GM08714 (cell line): ENCODE measurements around the gene OR2F2.

Source experiments
- H3K4me3 ChIP-seq: fragments of 200-500 bp; sonication (Bioruptor generic); 2 replicates; pipeline ENCODE4 v1.5.1; 2014; ENCODE audit warnings: mild to moderate bottlenecking, low read length, inconsistent platforms
- ZNF274 ChIP-seq: IDR thresholded peaks from 2 replicates; pipeline ENCODE4 v1.6.1; 2012; ENCODE audit warnings: mild to moderate bottlenecking, low read depth, low read length

Gene OR2F2

GRCh38 chr7:143905509-143905908 lies 29.5 kb upstream of the OR2F2 start:
- no peak overlapping the region for H3K4me3 ChIP-seq
- TF ChIP-seq ZNF274 = no peak

GRCh38 chr7:143906151-143906550 lies 28.9 kb upstream of the OR2F2 start:
- TF ChIP-seq ZNF274 = no peak

GRCh38 chr7:143906895-143907294 lies 28.1 kb upstream of the OR2F2 start:
- no peak for TF ChIP-seq ZNF274
- H3K4me3 ChIP-seq = no peak overlapping the region

More at GRCh38 chr7:143906151-143906550, 28.9 kb upstream of the OR2F2 start:
- H3K4me3 ChIP-seq = no peak overlapping the region

- TF ChIP-seq ZNF274 = no peak
- H3K4me3 ChIP-seq = no peak overlapping the region
Observed at GRCh38 chr7:143908120-143908519, 26.9 kb upstream of the OR2F2 start.

- no peak for TF ChIP-seq ZNF274
- no peak overlapping the region for H3K4me3 ChIP-seq
Observed at GRCh38 chr7:143909863-143910262, 25.2 kb upstream of the OR2F2 start.

GRCh38 chr7:143910473-143911248 lies 24.4 kb upstream of the OR2F2 start:
- H3K4me3 ChIP-seq = no peak overlapping the region
- TF ChIP-seq ZNF274 = no peak

GRCh38 chr7:143913945-143914615 lies 21.0 kb upstream of the OR2F2 start:
- no peak overlapping the region for H3K4me3 ChIP-seq
- TF ChIP-seq ZNF274 = no peak

- no peak overlapping the region for H3K4me3 ChIP-seq
- no peak for TF ChIP-seq ZNF274
Observed at GRCh38 chr7:143914938-143915652, 19.9 kb upstream of the OR2F2 start.

- TF ChIP-seq ZNF274 = no peak
- H3K4me3 ChIP-seq = no peak overlapping the region
Observed at GRCh38 chr7:143924851-143925250, 10.2 kb upstream of the OR2F2 start.

- H3K4me3 ChIP-seq = no peak overlapping the region
- no peak for TF ChIP-seq ZNF274
Observed at GRCh38 chr7:143929224-143929920, 5.7 kb upstream of the OR2F2 start.

GRCh38 chr7:143931739-143932138 lies 3.3 kb upstream of the OR2F2 start:
- no peak overlapping the region for H3K4me3 ChIP-seq
- no peak for TF ChIP-seq ZNF274

GRCh38 chr7:143936087-143937009 lies 1.3 kb downstream of the OR2F2 start:
- TF ChIP-seq ZNF274 = no peak
- H3K4me3 ChIP-seq = no peak overlapping the region

GRCh38 chr7:143938379-143939243 lies 3.6 kb downstream of the OR2F2 start:
- no peak for TF ChIP-seq ZNF274

More at GRCh38 chr7:143938379-143939243, 3.6 kb downstream of the OR2F2 start:
- no peak overlapping the region for H3K4me3 ChIP-seq
